ENCODE data around the gene CDC42BPA. TPM values are rescaled to one million over a fixed set of nuclear protein-coding genes. Genes with fewer than 3 reads are reported as not detected.
"Not testable (repeated sequence)": the region's sequence is repeated elsewhere in the genome, so short reads cannot be mapped to it uniquely, and the experiment has no call there.

Gene CDC42BPA
- total and polyA plus RNA-seq, 11 donors: 9.8 to 33.8 (median 29.7) TPM

- H3K4me1 ChIP-seq: peaks cover 0 to 3% (median 0%) of the 10 kb centered on the region in 12 donors
- H3K9me3 ChIP-seq: peaks cover 0 to 16% (median 0%) of the 10 kb centered on the region in 12 donors
- intact Hi-C loops (cut with DNase I): no loop called here
- no peaks in the 10 kb centered on the region for H3K36me3 ChIP-seq
- TF ChIP-seq POLR2A (IDR thresholded peaks at IDR 0.05) (no peak), CTCF (IDR thresholded peaks at IDR 0.05) (no peak)
- 34 to 59% (median 47%) methylated on average over 3 of the region's 3 CpGs for WGBS, 4 donors
- no peak overlapping the region for H3K27ac ChIP-seq
- no peak overlapping the region for H3K4me3 ChIP-seq
- DNase-seq (no peak), ATAC-seq (peak in 1 of 4 donors; percentile 45)
- no peaks in the 10 kb centered on the region for H3K27me3 ChIP-seq
Measured at GRCh38 chr1:227343727-227344551, 25.6 kb upstream of the CDC42BPA start.

GRCh38 chr1:227343206-227343605 lies 24.9 kb upstream of the CDC42BPA start:
- Histone ChIP-seq H3K36me3 (no peaks in the 10 kb centered on the region), H3K4me3 (no peak overlapping the region), H3K27me3 (no peaks in the 10 kb centered on the region), H3K4me1 (peaks cover 0 to 3% (median 0%) of the 10 kb centered on the region in 12 donors), H3K27ac (no peak overlapping the region), H3K9me3 (peaks cover 0 to 16% (median 0%) of the 10 kb centered on the region in 12 donors)
- ATAC-seq (no peak), DNase-seq (no peak)
- no peak for TF ChIP-seq POLR2A (IDR thresholded peaks at IDR 0.05)
- no peak for TF ChIP-seq CTCF (IDR thresholded peaks at IDR 0.05)
- intact Hi-C loops (cut with DNase I): no loop called here

GRCh38 chr1:227342075-227342829 lies 24.0 kb upstream of the CDC42BPA start:
- Histone ChIP-seq H3K9me3 (peaks cover 0 to 16% (median 0%) of the 10 kb centered on the region in 12 donors), H3K27me3 (no peaks in the 10 kb centered on the region), H3K36me3 (no peaks in the 10 kb centered on the region), H3K27ac (no peak overlapping the region), H3K4me1 (peaks cover 0 to 3% (median 0%) of the 10 kb centered on the region in 12 donors), H3K4me3 (no peak overlapping the region)
- ATAC-seq (no peak), DNase-seq (no peak)
- 96 to 100% (median 98%) methylated on average over 3 of the region's 3 CpGs for WGBS, 4 donors
- intact Hi-C loops (cut with DNase I): no loop called here
- no peak for TF ChIP-seq POLR2A (IDR thresholded peaks at IDR 0.05)
- TF ChIP-seq CTCF (IDR thresholded peaks at IDR 0.05): no peak

GRCh38 chr1:227336136-227336535 lies 17.8 kb upstream of the CDC42BPA start:
- H3K4me3 ChIP-seq; intact Hi-C loops (cut with DNase I); H3K36me3 ChIP-seq; H3K27ac ChIP-seq; H3K4me1 ChIP-seq; H3K27me3 ChIP-seq; DNase-seq; ATAC-seq: not testable (repeated sequence)
- 94 to 100% (median 97%) methylated on average over 4 of the region's 4 CpGs for WGBS, 4 donors
- H3K9me3 ChIP-seq: peaks cover 0 to 21% (median 3%) of the 10 kb centered on the region in 12 donors
